PC-9 (cell line): ENCODE results near the gene DACH1.

Experiments
- EZH2 ChIP-seq: fragments of 200-600 bp; sonication (generic); IDR thresholded peaks from 2 replicates; pipeline ENCODE4 v1.8.0; 2017; ENCODE audit warnings: antibody characterized with exemption, low read depth
- TF ChIP-seq, protein P1 (sequence below): fragments of 200-600 bp; sonication (generic); conservative IDR thresholded peaks from 2 replicates; pipeline ENCODE4 v1.6.1; 2017; ENCODE audit warnings: mixed run types, antibody characterized with exemption, mild to moderate bottlenecking, moderate library complexity

DNA sequence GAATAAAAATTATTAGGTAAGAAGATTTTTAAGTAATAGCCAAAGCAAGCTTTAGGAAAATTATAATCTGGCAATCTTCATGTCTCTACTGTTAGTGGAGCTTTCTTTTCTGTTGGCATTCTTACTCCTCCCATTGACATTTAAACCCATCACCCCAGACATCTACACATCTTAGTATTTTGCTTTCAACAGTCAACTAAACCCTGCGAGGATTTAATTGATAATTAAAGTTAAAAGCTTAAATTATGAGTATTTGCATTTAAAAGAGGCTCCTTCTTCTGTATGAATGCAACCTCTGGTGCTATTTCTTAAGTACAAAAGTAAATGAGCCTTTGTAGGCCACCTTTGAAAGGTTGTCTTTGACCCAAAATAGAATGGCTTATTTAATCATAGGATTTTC, 148.1 kb downstream of the DACH1 start:
- TF ChIP-seq, protein P1, sequence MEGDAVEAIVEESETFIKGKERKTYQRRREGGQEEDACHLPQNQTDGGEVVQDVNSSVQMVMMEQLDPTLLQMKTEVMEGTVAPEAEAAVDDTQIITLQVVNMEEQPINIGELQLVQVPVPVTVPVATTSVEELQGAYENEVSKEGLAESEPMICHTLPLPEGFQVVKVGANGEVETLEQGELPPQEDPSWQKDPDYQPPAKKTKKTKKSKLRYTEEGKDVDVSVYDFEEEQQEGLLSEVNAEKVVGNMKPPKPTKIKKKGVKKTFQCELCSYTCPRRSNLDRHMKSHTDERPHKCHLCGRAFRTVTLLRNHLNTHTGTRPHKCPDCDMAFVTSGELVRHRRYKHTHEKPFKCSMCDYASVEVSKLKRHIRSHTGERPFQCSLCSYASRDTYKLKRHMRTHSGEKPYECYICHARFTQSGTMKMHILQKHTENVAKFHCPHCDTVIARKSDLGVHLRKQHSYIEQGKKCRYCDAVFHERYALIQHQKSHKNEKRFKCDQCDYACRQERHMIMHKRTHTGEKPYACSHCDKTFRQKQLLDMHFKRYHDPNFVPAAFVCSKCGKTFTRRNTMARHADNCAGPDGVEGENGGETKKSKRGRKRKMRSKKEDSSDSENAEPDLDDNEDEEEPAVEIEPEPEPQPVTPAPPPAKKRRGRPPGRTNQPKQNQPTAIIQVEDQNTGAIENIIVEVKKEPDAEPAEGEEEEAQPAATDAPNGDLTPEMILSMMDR = no peak
- no peak for TF ChIP-seq EZH2
